HepG2 (cell line): ENCODE measurements around the gene SMAD6. TPM values are rescaled to one million over a fixed set of nuclear protein-coding genes. Genes with fewer than 3 reads are reported as not detected.

Source experiments
- ATAC-seq: fragments of 200-7000 bp; cut with Tn5 transposase; 3 replicates; pipeline ENCODE4 v1.9.1; 2020; ENCODE audit warnings: mild to moderate bottlenecking, moderate library complexity
- BruUV-seq: library from RNA; stranded (reverse); fragments of 400-500 nt; replicated peaks from 2 replicates; lab custom pipeline; 2021; lab: Mats Ljungman, UMichigan
- CTCF ChIA-PET: fragments of 300-600 bp; formaldehyde crosslinking; extraction: SDS; loops from one replicate; lab custom pipeline; 2021; ENCODE audit warnings: low total read pairs, inconsistent platforms, low intra/inter-chr PET ratio; lab: Yijun Ruan, JAX
- POLR2A ChIA-PET: fragments of 350-600 bp; sonication (Branson Sonifier 250); formaldehyde crosslinking; loops from one replicate; lab custom pipeline; 2020; ENCODE audit warnings: antibody characterized with exemption, inconsistent platforms; lab: Yijun Ruan, JAX
- DNase-seq: peaks from one replicate; pipeline ENCODE4 v3.0.0-alpha.2; 2015; ENCODE audit warnings: low spot score
- FAIRE-seq: peaks from 3 replicates; lab custom pipeline; 2011; peaks lifted over from hg19 to GRCh38; lab: Jason Lieb, UNC
- H2AFZ ChIP-seq: one replicate; pipeline ENCODE4 v1.6.1; 2011; ENCODE audit warnings: low read length, inconsistent platforms
- H3K27ac ChIP-seq: fragments of 300-600 bp; 3 replicates; pipeline ENCODE4 v1.8.0; 2011; ENCODE audit warnings: mixed run types, mild to moderate bottlenecking, mixed read lengths, low read length, inconsistent platforms; ENCODE audit not compliant: insufficient read depth; ENCODE audit errors: extremely low read length
- H3K27me3 ChIP-seq, 2 experiments: fragments of 200-600 bp in 1 of 2; 2 replicates in 1 of 2; 3 replicates in 1 of 2; pipeline versions ENCODE4 v1.6.0 to v1.8.0; 2011; ENCODE audit warnings: low read length in 2 of 2, mild to moderate bottlenecking in 2 of 2, moderate library complexity in 2 of 2, inconsistent platforms in 1 of 2; ENCODE audit not compliant: insufficient read depth in 2 of 2, control insufficient read depth in 1 of 2
- H3K36me3 ChIP-seq, 2 experiments: fragments of 200-600 bp in 1 of 2; replicated peaks in 1 of 2; 2 replicates in 1 of 2; 3 replicates in 1 of 2; pipeline versions ENCODE4 v1.5.1 to v1.8.0; 2011; ENCODE audit warnings: low read length in 2 of 2, inconsistent platforms in 1 of 2; ENCODE audit not compliant: insufficient read depth in 2 of 2, control insufficient read depth in 1 of 2
- H3K4me1 ChIP-seq: 2 replicates; pipeline ENCODE4 v1.5.1; 2012; ENCODE audit warnings: low read length, inconsistent platforms; ENCODE audit not compliant: insufficient read depth
- H3K4me2 ChIP-seq: 2 replicates; pipeline ENCODE4 v1.6.0; 2011; ENCODE audit warnings: low read depth, low read length, inconsistent platforms
- H3K4me3 ChIP-seq, 3 experiments: fragments of 200-600 bp in 1 of 3; sonication (generic), shearing (Covaris generic) in 1 of 3; replicated peaks in 1 of 3; 2 replicates each; pipeline ENCODE4 v1.5.1; 2011 to 2016; ENCODE audit warnings: low read length in 3 of 3, inconsistent platforms in 2 of 3, low read depth in 2 of 3, mild to moderate bottlenecking in 2 of 3, control low read depth in 1 of 3, mixed read lengths in 1 of 3; ENCODE audit not compliant: insufficient read depth in 1 of 3
- H3K79me2 ChIP-seq: one replicate; pipeline ENCODE4 v1.6.1; 2011; ENCODE audit warnings: low read length, inconsistent platforms; ENCODE audit not compliant: insufficient read depth
- H3K9ac ChIP-seq: 2 replicates; pipeline ENCODE4 v1.6.0; 2011; ENCODE audit warnings: mild to moderate bottlenecking, low read depth, low read length, inconsistent platforms; ENCODE audit not compliant: insufficient read depth
- H3K9me3 ChIP-seq: 2 replicates; pipeline ENCODE4 v1.5.1; 2012; ENCODE audit warnings: mild to moderate bottlenecking, low read length
- H4K20me1 ChIP-seq: 2 replicates; pipeline ENCODE4 v1.6.0; 2011; ENCODE audit warnings: inconsistent platforms, mild to moderate bottlenecking, low read length, moderate library complexity; ENCODE audit not compliant: insufficient read depth
- CEBPZ ChIP-seq: IDR thresholded peaks from 2 replicates; pipeline ENCODE4 v1.6.1; 2012; ENCODE audit warnings: low read length, improper control_type of control experiment
- FUBP1 ChIP-seq: sonication (generic); formaldehyde crosslinking; IDR thresholded peaks from 2 replicates; pipeline ENCODE4 v1.5.1; 2020; ENCODE audit warnings: missing genetic modification reagents, mild to moderate bottlenecking, borderline replicate concordance
- KDM3A ChIP-seq: IDR thresholded peaks from 2 replicates; pipeline ENCODE4 v1.6.1; 2018; ENCODE audit warnings: low read depth, missing compliant biosample characterization
- MAX ChIP-seq: IDR thresholded peaks from 2 replicates; pipeline ENCODE4 v1.6.1; 2012; ENCODE audit warnings: inconsistent platforms
- MIER2 ChIP-seq: IDR thresholded peaks from 2 replicates; pipeline ENCODE4 v1.6.1; 2016; ENCODE audit warnings: missing biosample characterization, missing genetic modification reagents
- RXRB ChIP-seq: IDR thresholded peaks from 2 replicates; pipeline ENCODE4 v1.6.1; 2016; ENCODE audit warnings: borderline replicate concordance, missing genetic modification reagents, missing compliant biosample characterization
- ZIK1 ChIP-seq: sonication (generic); formaldehyde crosslinking; IDR thresholded peaks from 2 replicates; pipeline ENCODE4 v1.5.0; 2020; ENCODE audit warnings: mild to moderate bottlenecking, low read depth, missing genetic modification reagents, borderline replicate concordance
- ZNF160 ChIP-seq: sonication (generic); formaldehyde crosslinking; IDR thresholded peaks from 2 replicates; pipeline ENCODE4 v1.8.0; 2022; ENCODE audit warnings: mild to moderate bottlenecking, inconsistent platforms, missing genetic modification reagents
- ZNF18 ChIP-seq: sonication (generic); formaldehyde crosslinking; IDR thresholded peaks from 2 replicates; pipeline ENCODE4 v1.8.0; 2022; ENCODE audit warnings: mild to moderate bottlenecking, missing genetic modification reagents; ENCODE audit not compliant: insufficient replicate concordance
- WGBS: methylation state at CpG from one replicate; pipeline ENCODE4 v1.1.6; 2017; ENCODE audit warnings: low lambda C conversion rate; 5-methylcytosine and 5-hydroxymethylcytosine counted together
- in situ Hi-C: cut with HindIII; loops from 2 replicates; pipeline ENCODE4 v1.10.0; 2017; ENCODE audit warnings: low pct_unique_long_range_greater_than_20kb; ENCODE audit not compliant: extremely low pct_ligation_motif_present
- intact Hi-C: fragments of 100-400 bp; cut with micrococcal nuclease; formaldehyde crosslinking; loops from one replicate; pipeline ENCODE4 v1.10.0; 2022; ENCODE audit not compliant: unreplicated experiment
- polyA plus RNA-seq, 8 experiments: library from polyadenylated mRNA; depleted of rRNA in 3 of 8; stranded (reverse) in 7 of 8; unstranded in 1 of 8; fragments of >200 nt; fragmentation: Illumina TruSeq in 4 of 8; extraction: Trizol in 4 of 8; gene quantifications; 2 replicates each; pipeline versions ENCODE4 v1.2.1 to v1.2.3, GENCODE V29; 2011 to 2016; ENCODE audit warnings: low read depth in 4 of 8, missing spikeins in 1 of 8, mixed read lengths in 1 of 8; ENCODE audit not compliant: insufficient read depth in 1 of 8
- total RNA-seq, 5 experiments: library from RNA; depleted of rRNA; stranded (reverse); fragments of >200 nt; fragmentation: Illumina TruSeq; extraction: Trizol; gene quantifications; 2 replicates each; pipeline ENCODE4 v1.2.3, GENCODE V29; 2016; ENCODE audit warnings: low read depth in 1 of 5

Gene SMAD6
- total and polyA plus RNA-seq, 2 of the 13 experiments (the other 11 are each of a cell fraction or from before 2014, with no cell fraction given) = 3.3 to 4.4 TPM

GRCh38 chr15:66803749-66804148 lies 101.7 kb downstream of the SMAD6 start:
- ChIA-PET CTCF (no interaction called here), POLR2A (interaction anchor here (0.8 to 1.7 kb wide), 4 partner anchors 24 to 103 kb away, joined by 3 to 7 read pairs (median 4); no protein-coding TSS in a partner anchor)
- Histone ChIP-seq H2AFZ (no peak overlapping the region), H3K4me3 (peak overlapping the region in 1 of 3 experiments; percentile 50; a peak in 1 of 6 replicates), H3K27me3 (peaks cover 0 to 4% of the 10 kb centered on the region in 2 experiments; a peak in 1 of 5 replicates), H3K9me3 (no peaks in the 10 kb centered on the region), H3K27ac (no peak overlapping the region), H3K9ac (peak overlapping the region; percentile 47; the same call in 1 of the 2 replicates), H3K79me2 (no peaks in the 10 kb centered on the region), H3K4me2 (peak overlapping the region; percentile 73), H3K4me1 (peaks cover 25% of the 10 kb centered on the region), H3K36me3 (no peaks in the 10 kb centered on the region), H4K20me1 (no peaks in the 10 kb centered on the region)
- ATAC-seq (no peak), FAIRE-seq (no peak), DNase-seq (no peak)
- no CpG with 5 or more reads among the region's 1 CpG for WGBS
- intact Hi-C loops = loop anchor here (1.0 to 5.0 kb wide), 2 partner anchors 32 to 34 kb away; no protein-coding TSS in a partner anchor
- in situ Hi-C loops = no loop called here
- TF ChIP-seq ZIK1 (CRISPR knock-in tag) (0 out of 2 replicates have a peak, but pooled peaks have one; percentile 6), MAX (no peak)
- no TSS peak for BruUV-seq

GRCh38 chr15:66805202-66805885 lies 103.3 kb downstream of the SMAD6 start:
- in situ Hi-C loops (no loop called here), intact Hi-C loops (no loop called here)
- Histone ChIP-seq H3K36me3 (no peaks in the 10 kb centered on the region), H2AFZ (no peak overlapping the region), H3K4me3 (no peak overlapping the region), H3K9me3 (no peaks in the 10 kb centered on the region), H4K20me1 (no peaks in the 10 kb centered on the region), H3K9ac (no peak overlapping the region), H3K4me2 (no peak overlapping the region), H3K79me2 (no peaks in the 10 kb centered on the region), H3K27me3 (peaks cover 0 to 15% of the 10 kb centered on the region in 2 experiments; a peak in 2 of 5 replicates), H3K4me1 (peaks cover 25% of the 10 kb centered on the region), H3K27ac (no peak overlapping the region)
- ATAC-seq (no peak), DNase-seq (no peak), FAIRE-seq (no peak)
- ChIA-PET POLR2A (no interaction called here), CTCF (no interaction called here)
- BruUV-seq = no TSS peak
- WGBS = 83% methylated on average over 3 of the region's 3 CpGs
- TF ChIP-seq KDM3A (CRISPR knock-in tag) (no peak), CEBPZ (no peak), FUBP1 (CRISPR knock-in tag) (no peak), RXRB (CRISPR knock-in tag) (no peak), ZNF18 (CRISPR knock-in tag) (no peak), MIER2 (CRISPR knock-in tag) (no peak), ZNF160 (CRISPR knock-in tag) (no peak)
